Measurements from ENCODE around the gene PSMB2.

GRCh38 chr1:35672116-35672515 lies 30.8 kb upstream of the PSMB2 start:
- no peak for TF ChIP-seq CTCF (IDR thresholded peaks at IDR 0.05; ENCODE audit: insufficient read depth, low read length, poor library complexity, severe bottlenecking)
- no peak for TF ChIP-seq EZH2phosphoT487 (conservative IDR thresholded peaks at IDR 0.05; ENCODE audit: low read length)
